HG02759 (cell line): ENCODE data around the gene TMTC3.

Experiments
- ATAC-seq: cut with Tn5 transposase; IDR thresholded peaks from one replicate; pipeline ENCODE4 v1.9.1; 2021; ENCODE audit warnings: mild to moderate bottlenecking, moderate library complexity; ENCODE audit not compliant: unreplicated experiment

Gene TMTC3

GRCh38 chr12:88223519-88223918 lies 81.4 kb downstream of the TMTC3 start:
- ATAC-seq = no peak

GRCh38 chr12:88225776-88226175 lies 83.7 kb downstream of the TMTC3 start:
- no peak for ATAC-seq

GRCh38 chr12:88227263-88227662 lies 85.2 kb downstream of the TMTC3 start:
- ATAC-seq = no peak

GRCh38 chr12:88227871-88228270 lies 85.8 kb downstream of the TMTC3 start:
- ATAC-seq = no peak

GRCh38 chr12:88228720-88229119 lies 86.6 kb downstream of the TMTC3 start:
- ATAC-seq = no peak

GRCh38 chr12:88230271-88230670 lies 88.2 kb downstream of the TMTC3 start:
- ATAC-seq = no peak

GRCh38 chr12:88235183-88235833 lies 93.2 kb downstream of the TMTC3 start:
- peak; percentile 59 for ATAC-seq

GRCh38 chr12:88237954-88238353 lies 95.8 kb downstream of the TMTC3 start:
- peak; percentile 56 for ATAC-seq

- ATAC-seq = no peak
Measured at GRCh38 chr12:88238406-88238805, 96.3 kb downstream of the TMTC3 start.

GRCh38 chr12:88241862-88242570 lies 99.9 kb downstream of the TMTC3 start:
- ATAC-seq = peak; percentile 55

- ATAC-seq = peak; percentile 14
Measured at GRCh38 chr12:88242571-88242925, 100.4 kb downstream of the TMTC3 start.

GRCh38 chr12:88242939-88243338 lies 100.8 kb downstream of the TMTC3 start:
- ATAC-seq = no peak

GRCh38 chr12:88243982-88244381 lies 101.9 kb downstream of the TMTC3 start:
- ATAC-seq = no peak

GRCh38 chr12:88245905-88246304 lies 103.8 kb downstream of the TMTC3 start:
- ATAC-seq = no peak

GRCh38 chr12:88247241-88247643 lies 105.1 kb downstream of the TMTC3 start:
- no peak for ATAC-seq

GRCh38 chr12:88248606-88249005 lies 106.5 kb downstream of the TMTC3 start:
- no peak for ATAC-seq
